ENCODE data around the gene DMXL2.

DNA sequence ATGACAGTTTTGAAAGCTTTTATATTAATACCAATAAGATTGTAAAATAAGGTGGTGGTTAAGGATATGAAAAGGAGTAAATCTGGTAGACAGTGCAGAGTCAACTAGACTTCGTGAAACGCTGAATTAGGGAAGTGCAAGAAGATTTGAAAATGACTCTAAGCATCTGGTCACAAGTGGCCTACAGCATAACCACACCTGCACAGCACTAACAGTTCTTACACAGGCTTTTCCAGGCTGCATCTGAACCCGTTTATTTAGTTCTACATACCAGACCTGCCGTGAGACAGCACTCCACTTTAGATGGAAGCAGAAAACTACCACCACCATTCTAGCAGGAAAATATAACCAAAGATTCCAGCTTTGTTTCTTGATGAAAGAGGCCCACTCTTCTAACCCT, 1.9 kb downstream of the DMXL2 start:
- no peak for TF ChIP-seq POLR2A (IDR thresholded peaks at IDR 0.05; ENCODE audit: low read length)
- no peak for TF ChIP-seq GATA1 (IDR thresholded peaks at IDR 0.05; ENCODE audit: low read depth, low read length)
